Lower lobe of right lung (tissue), 2 donors: ENCODE data around the gene EIF4H. TPM values are rescaled to one million over a fixed set of nuclear protein-coding genes. Genes with fewer than 3 reads are reported as not detected.

Experiments used
- ATAC-seq, 2 donors: fragments of 200-7000 bp; cut with Tn5 transposase; one replicate each; pipeline ENCODE4 v1.9.1; 2020 to 2022; ENCODE audit warnings: mild to moderate bottlenecking in 2 of 2, moderate library complexity in 2 of 2
- DNase-seq: peaks from one replicate; pipeline ENCODE4 v3.0.0-alpha.2; 2020
- H3K27ac ChIP-seq: fragments of 200-600 bp; one replicate; pipeline ENCODE4 v1.8.0; 2022
- H3K27me3 ChIP-seq: fragments of 200-600 bp; one replicate; pipeline ENCODE4 v1.8.0; 2022; ENCODE audit warnings: low read depth
- H3K36me3 ChIP-seq: fragments of 200-600 bp; one replicate; pipeline ENCODE4 v1.8.0; 2022; ENCODE audit warnings: mild to moderate bottlenecking
- H3K4me1 ChIP-seq: fragments of 200-600 bp; one replicate; pipeline ENCODE4 v1.8.0; 2022
- H3K4me3 ChIP-seq: fragments of 200-600 bp; one replicate; pipeline ENCODE4 v1.8.0; 2022; ENCODE audit warnings: mild to moderate bottlenecking
- H3K9me3 ChIP-seq: fragments of 200-600 bp; one replicate; pipeline ENCODE4 v1.8.0; 2022
- intact Hi-C: fragments of 100-400 bp; cut with DNase I; formaldehyde crosslinking; loops from one replicate; pipeline ENCODE4 v1.11.0; 2022
- total RNA-seq: library from RNA; stranded (reverse); fragmentation: NEBNext Ultra II Directional; extraction: Animal tissue kit (Norgen Biotek cat#: 25700); gene quantifications from one replicate; pipeline ENCODE4 v1.2.1, GENCODE V29; 2021
- TF ChIP-seq, protein P1 (sequence below): fragments of 200-600 bp; IDR thresholded peaks from one replicate; pipeline ENCODE4 v1.8.0; 2022; ENCODE audit warnings: antibody characterized with exemption, mild to moderate bottlenecking
- donor health status: DM: no; HTN: yes; CAD: no; lungs with severe emphysema.

The EIF4H gene
- total RNA-seq, 1 donor from 2014 or later: 210 TPM

DNA sequence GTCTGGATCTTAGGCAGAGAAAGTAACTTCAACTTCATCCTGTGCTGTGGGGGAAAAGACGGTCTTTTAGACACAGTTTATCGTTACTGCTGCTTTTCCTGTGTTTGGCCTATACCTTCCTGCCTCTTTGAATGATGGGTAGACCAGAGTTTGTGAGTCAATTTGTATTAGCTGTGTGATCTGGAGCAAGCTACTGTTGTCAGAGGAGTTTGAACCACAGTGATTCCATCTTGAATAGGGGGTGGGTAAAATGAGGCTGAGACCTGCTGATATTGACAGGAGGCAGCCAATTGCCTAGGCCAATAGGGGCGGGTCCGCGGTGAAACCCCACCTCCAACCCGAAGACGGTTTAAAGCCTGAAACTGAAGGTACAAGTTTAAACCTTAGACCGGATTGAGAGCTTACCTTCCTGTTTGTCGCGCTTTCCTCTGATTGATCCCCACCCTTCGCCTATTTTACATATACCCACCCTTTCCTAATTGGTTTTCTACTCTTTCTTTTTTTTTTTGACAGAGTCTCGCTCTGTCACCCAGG lies 35.8 kb upstream of the EIF4H start:
- H3K4me3 ChIP-seq: no peak overlapping the region
- no peak overlapping the region for H3K27ac ChIP-seq
- no peaks in the 10 kb centered on the region for H3K36me3 ChIP-seq
- no peaks in the 10 kb centered on the region for H3K4me1 ChIP-seq
- intact Hi-C loops: no loop called here
- TF ChIP-seq, protein P1, sequence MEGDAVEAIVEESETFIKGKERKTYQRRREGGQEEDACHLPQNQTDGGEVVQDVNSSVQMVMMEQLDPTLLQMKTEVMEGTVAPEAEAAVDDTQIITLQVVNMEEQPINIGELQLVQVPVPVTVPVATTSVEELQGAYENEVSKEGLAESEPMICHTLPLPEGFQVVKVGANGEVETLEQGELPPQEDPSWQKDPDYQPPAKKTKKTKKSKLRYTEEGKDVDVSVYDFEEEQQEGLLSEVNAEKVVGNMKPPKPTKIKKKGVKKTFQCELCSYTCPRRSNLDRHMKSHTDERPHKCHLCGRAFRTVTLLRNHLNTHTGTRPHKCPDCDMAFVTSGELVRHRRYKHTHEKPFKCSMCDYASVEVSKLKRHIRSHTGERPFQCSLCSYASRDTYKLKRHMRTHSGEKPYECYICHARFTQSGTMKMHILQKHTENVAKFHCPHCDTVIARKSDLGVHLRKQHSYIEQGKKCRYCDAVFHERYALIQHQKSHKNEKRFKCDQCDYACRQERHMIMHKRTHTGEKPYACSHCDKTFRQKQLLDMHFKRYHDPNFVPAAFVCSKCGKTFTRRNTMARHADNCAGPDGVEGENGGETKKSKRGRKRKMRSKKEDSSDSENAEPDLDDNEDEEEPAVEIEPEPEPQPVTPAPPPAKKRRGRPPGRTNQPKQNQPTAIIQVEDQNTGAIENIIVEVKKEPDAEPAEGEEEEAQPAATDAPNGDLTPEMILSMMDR: no peak
- DNase-seq (no peak), ATAC-seq (no peak)
- H3K9me3 ChIP-seq: no peaks in the 10 kb centered on the region
- H3K27me3 ChIP-seq: no peaks in the 10 kb centered on the region

GRCh38 chr7:74138945-74139843 lies 35.0 kb upstream of the EIF4H start:
- DNase-seq: no peak
- Histone ChIP-seq H3K4me3 (no peak overlapping the region), H3K4me1 (no peaks in the 10 kb centered on the region), H3K27ac (no peak overlapping the region), H3K36me3 (no peaks in the 10 kb centered on the region), H3K27me3 (no peaks in the 10 kb centered on the region), H3K9me3 (no peaks in the 10 kb centered on the region)
- TF ChIP-seq, protein P1: no peak
- intact Hi-C loops: no loop called here
- ATAC-seq: no peak

DNA sequence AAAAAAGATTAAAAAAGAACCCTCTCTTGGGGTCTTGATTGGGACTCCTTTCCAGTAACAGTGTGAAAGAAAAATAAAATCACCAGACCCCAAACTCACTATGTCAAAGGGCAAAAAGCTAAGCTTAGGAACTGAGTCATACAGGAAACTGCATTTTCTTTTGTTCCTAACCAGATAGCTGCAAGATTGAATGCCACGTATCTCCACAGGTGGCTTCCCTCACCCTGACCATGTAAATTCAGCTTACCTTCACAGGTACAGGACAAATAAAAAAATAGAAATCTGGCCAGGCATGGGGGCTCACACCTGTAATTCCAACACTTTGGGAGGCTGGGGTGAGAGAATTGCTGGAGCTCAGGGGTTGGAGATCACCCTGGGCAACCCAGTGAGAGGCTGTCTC lies 32.5 kb upstream of the EIF4H start:
- TF ChIP-seq, protein P1: no peak
- no peak for DNase-seq
- Histone ChIP-seq H3K4me1 (no peaks in the 10 kb centered on the region), H3K9me3 (no peaks in the 10 kb centered on the region), H3K4me3 (no peak overlapping the region), H3K27me3 (no peaks in the 10 kb centered on the region), H3K27ac (no peak overlapping the region), H3K36me3 (no peaks in the 10 kb centered on the region)
- intact Hi-C loops: no loop called here
- ATAC-seq: no peak

- Histone ChIP-seq H3K4me3 (no peak overlapping the region), H3K36me3 (no peaks in the 10 kb centered on the region), H3K4me1 (no peaks in the 10 kb centered on the region), H3K27me3 (no peaks in the 10 kb centered on the region), H3K9me3 (no peaks in the 10 kb centered on the region), H3K27ac (no peak overlapping the region)
- TF ChIP-seq, protein P1: no peak
- DNase-seq: no peak
- intact Hi-C loops: no loop called here
- no peak for ATAC-seq
Observed at GRCh38 chr7:74143383-74143782, 30.8 kb upstream of the EIF4H start.

DNA sequence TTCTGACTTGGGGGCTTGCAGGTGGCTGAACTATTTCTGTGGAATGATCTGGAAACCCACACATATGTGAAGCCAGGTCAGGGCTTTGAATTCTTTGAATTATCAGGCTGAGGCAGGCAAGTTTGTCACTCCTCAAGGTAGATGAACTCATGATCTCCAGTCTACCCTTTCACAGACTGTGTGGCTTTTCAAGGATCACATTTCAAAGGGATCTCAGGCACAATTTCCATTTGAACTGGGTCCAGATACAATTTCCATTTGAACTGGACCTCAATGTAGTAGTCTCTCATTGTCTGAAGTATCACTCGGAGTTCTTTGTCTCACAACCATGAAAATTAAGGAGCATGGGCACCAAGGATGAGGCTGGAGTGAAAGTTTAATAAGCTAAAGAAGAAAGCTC lies 25.7 kb upstream of the EIF4H start:
- intact Hi-C loops: no loop called here
- no peak for DNase-seq
- Histone ChIP-seq H3K4me3 (no peak overlapping the region), H3K4me1 (no peaks in the 10 kb centered on the region), H3K27ac (no peak overlapping the region), H3K9me3 (no peaks in the 10 kb centered on the region), H3K36me3 (no peaks in the 10 kb centered on the region), H3K27me3 (no peaks in the 10 kb centered on the region)
- no peak for ATAC-seq
- TF ChIP-seq, protein P1: no peak
